Measurements from ENCODE around the gene MMD2. TPM values are rescaled to one million over a fixed set of nuclear protein-coding genes. Genes with fewer than 3 reads are reported as not detected.

MMD2 gene
- total and polyA plus RNA-seq, 4 donors, result not detected

DNA sequence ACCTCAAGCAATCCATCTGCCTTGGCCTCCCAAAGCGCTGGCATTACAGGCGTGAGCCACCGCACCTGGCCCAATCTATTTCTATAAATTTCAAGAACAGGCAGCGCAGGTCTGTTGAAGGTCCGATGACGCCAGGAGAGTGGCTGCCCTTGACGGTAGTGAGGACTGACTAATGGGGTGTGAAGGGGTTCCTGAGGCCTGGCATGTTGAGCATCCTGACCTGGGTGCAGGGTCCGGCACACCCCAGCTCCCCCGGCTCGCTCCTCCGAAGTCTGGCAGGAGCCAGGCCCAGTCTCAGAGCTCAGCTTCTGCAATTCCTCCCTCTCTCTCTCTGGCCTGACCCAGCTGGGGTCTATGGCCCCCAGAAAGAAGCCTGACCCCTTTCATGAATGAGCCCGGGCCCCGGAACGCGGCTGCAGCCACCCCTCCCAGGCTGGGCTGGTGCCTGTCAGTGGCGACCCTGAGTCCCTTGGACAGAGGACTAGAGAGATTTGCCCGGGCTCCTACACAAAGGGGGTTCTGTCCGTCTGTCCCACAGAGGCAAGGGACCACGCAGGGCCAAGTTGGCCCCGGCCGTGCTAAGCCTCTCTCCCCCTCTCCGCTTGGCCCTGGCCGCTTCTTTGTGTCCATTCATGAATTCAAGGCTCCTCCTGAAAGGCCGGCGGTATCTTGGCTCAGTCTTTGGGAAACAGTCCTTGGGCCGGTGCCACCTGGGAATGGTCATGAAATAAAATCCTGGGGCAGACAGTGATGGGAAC, 18.8 kb downstream of the MMD2 start:
- ATAC-seq (ENCODE audit: insufficient read depth, low FRiP score), result no peak
- no peak overlapping the region for H3K4me3 ChIP-seq
- H3K4me1 ChIP-seq (ENCODE audit: control insufficient read depth in 5 of 5, insufficient read depth in 5 of 5, low read length in 5 of 5), result no peaks in the 10 kb centered on the region
- no peaks in the 10 kb centered on the region for H3K36me3 ChIP-seq (ENCODE audit: control insufficient read depth in 4 of 4, insufficient read depth in 4 of 4, low read length in 4 of 4)
- H3K9me3 ChIP-seq (ENCODE audit: control insufficient read depth in 4 of 4, insufficient read depth in 3 of 4, low read length in 3 of 4), result no peaks in the 10 kb centered on the region
- no peak overlapping the region for H3K27ac ChIP-seq (ENCODE audit: low read depth in 1 of 2, low read length in 1 of 2)
- H3K27me3 ChIP-seq (ENCODE audit: control insufficient read depth in 3 of 3, insufficient read depth in 3 of 3, low read length in 2 of 3), result no peaks in the 10 kb centered on the region
- DNase-seq, result no peak
- 82 to 90% methylated on average over 25 to 26 of the region's 26 CpGs for WGBS, 2 donors
- H3K9ac ChIP-seq (ENCODE audit: insufficient read depth in 1 of 2, low read length in 2 of 2), result no peak overlapping the region
- TF ChIP-seq CTCF (IDR thresholded peaks at IDR 0.05; ENCODE audit: control extremely low read depth, extremely low read depth), result no peak

- H3K4me1 ChIP-seq (ENCODE audit: control insufficient read depth in 5 of 5, insufficient read depth in 5 of 5, low read length in 5 of 5), result no peaks in the 10 kb centered on the region
- H3K27me3 ChIP-seq (ENCODE audit: control insufficient read depth in 3 of 3, insufficient read depth in 3 of 3, low read length in 2 of 3), result no peaks in the 10 kb centered on the region
- H3K4me3 ChIP-seq, result no peak overlapping the region
- no peak for TF ChIP-seq CTCF (IDR thresholded peaks at IDR 0.05; ENCODE audit: control extremely low read depth, extremely low read depth)
- H3K9ac ChIP-seq (ENCODE audit: insufficient read depth in 1 of 2, low read length in 2 of 2), result no peak overlapping the region
- H3K9me3 ChIP-seq (ENCODE audit: control insufficient read depth in 4 of 4, insufficient read depth in 3 of 4, low read length in 3 of 4), result no peaks in the 10 kb centered on the region
- WGBS, 2 donors, result 86 to 92% methylated on average over 7 of the region's 7 CpGs
- no peak for ATAC-seq (ENCODE audit: insufficient read depth, low FRiP score)
- no peak overlapping the region for H3K27ac ChIP-seq (ENCODE audit: low read depth in 1 of 2, low read length in 1 of 2)
- no peaks in the 10 kb centered on the region for H3K36me3 ChIP-seq (ENCODE audit: control insufficient read depth in 4 of 4, insufficient read depth in 4 of 4, low read length in 4 of 4)
- no peak for DNase-seq
These were observed 21.6 kb downstream of the MMD2 start for GRCh38 chr7:4937411-4937810.

DNA sequence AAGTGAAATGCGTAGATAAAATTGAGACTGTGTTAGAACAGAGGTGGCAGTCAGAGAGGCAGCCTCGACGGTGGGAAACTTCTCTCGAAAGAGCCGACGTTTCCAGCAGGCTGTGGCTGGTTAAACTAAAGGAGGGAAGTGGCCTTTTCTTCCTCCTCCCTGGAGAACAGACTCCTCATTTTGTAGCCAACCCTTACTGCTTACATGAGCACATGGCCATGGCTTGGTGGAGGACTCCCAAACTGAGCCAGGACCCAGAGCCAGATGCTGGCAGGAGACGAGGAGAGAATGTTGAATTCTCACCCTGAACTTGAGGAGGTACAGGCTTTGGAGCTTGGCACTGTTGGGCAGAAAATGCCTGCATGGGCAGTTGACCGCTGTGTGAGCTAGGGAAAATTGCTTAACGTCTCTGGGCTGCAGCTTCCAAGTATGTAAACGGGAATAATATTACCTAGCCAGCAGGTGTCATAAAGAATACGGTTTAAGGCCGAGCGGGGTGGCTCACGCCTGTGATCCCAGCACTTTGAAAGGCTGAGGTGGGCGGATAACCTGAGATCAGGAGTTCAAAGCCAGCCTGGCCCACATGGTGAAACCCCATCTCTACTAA, 24.5 kb downstream of the MMD2 start:
- WGBS, 2 donors, result 85 to 88% methylated on average over 15 of the region's 15 CpGs
- H3K27ac ChIP-seq (ENCODE audit: low read depth in 1 of 2, low read length in 1 of 2), result no peak overlapping the region
- H3K4me1 ChIP-seq (ENCODE audit: control insufficient read depth in 5 of 5, insufficient read depth in 5 of 5, low read length in 5 of 5), result peaks cover 0 to 2% (median 0%) of the 10 kb centered on the region in 5 donors
- no peaks in the 10 kb centered on the region for H3K9me3 ChIP-seq (ENCODE audit: control insufficient read depth in 4 of 4, insufficient read depth in 3 of 4, low read length in 3 of 4)
- ATAC-seq (ENCODE audit: insufficient read depth, low FRiP score), result no peak
- H3K4me3 ChIP-seq, result no peak overlapping the region
- no peaks in the 10 kb centered on the region for H3K36me3 ChIP-seq (ENCODE audit: control insufficient read depth in 4 of 4, insufficient read depth in 4 of 4, low read length in 4 of 4)
- H3K27me3 ChIP-seq (ENCODE audit: control insufficient read depth in 3 of 3, insufficient read depth in 3 of 3, low read length in 2 of 3), result no peaks in the 10 kb centered on the region
- DNase-seq, result no peak
- H3K9ac ChIP-seq (ENCODE audit: insufficient read depth in 1 of 2, low read length in 2 of 2), result no peak overlapping the region
- TF ChIP-seq CTCF (IDR thresholded peaks at IDR 0.05; ENCODE audit: control extremely low read depth, extremely low read depth), result no peak
